ENCODE measurements around the gene PPFIBP2. TPM values are rescaled to one million over a fixed set of nuclear protein-coding genes. Genes with fewer than 3 reads are reported as not detected.
"Not testable (repeated sequence)": the region's sequence is repeated elsewhere in the genome, so short reads cannot be mapped to it uniquely, and the experiment has no call there.

The PPFIBP2 gene
- total RNA-seq, 2 experiments from 2014 or later: 33.1 to 34.7 TPM

GRCh38 chr11:7648264-7648663 is 134.5 kb downstream of the PPFIBP2 start:
- Mint-ChIP-seq H3K4me3 (no peak overlapping the region), H3K9me3 (no peaks in the 10 kb centered on the region), H3K27ac (no peak overlapping the region), H3K36me3 (ENCODE audit: low read depth) (peaks cover 12% of the 10 kb centered on the region), H3K4me1 (no peaks in the 10 kb centered on the region), H3K27me3 (no peaks in the 10 kb centered on the region)
- DNase-seq: no peak
- CTCF ChIA-PET: no interaction called here
- POLR2A ChIA-PET: no interaction called here

GRCh38 chr11:7651140-7651551 is 137.3 kb downstream of the PPFIBP2 start:
- peaks cover 12% of the 10 kb centered on the region for H3K36me3 Mint-ChIP-seq (ENCODE audit: low read depth)
- no peaks in the 10 kb centered on the region for H3K9me3 Mint-ChIP-seq
- CTCF ChIA-PET: interaction anchor here (0.8 kb wide), 2 partner anchors 13 to 119 kb away, joined by 3 to 4 read pairs; no protein-coding TSS in a partner anchor
- H3K27ac Mint-ChIP-seq: no peak overlapping the region
- no peaks in the 10 kb centered on the region for H3K27me3 Mint-ChIP-seq
- H3K4me1 Mint-ChIP-seq: no peaks in the 10 kb centered on the region
- POLR2A ChIA-PET: no interaction called here
- no peak overlapping the region for H3K4me3 Mint-ChIP-seq
- DNase-seq: no peak

DNA sequence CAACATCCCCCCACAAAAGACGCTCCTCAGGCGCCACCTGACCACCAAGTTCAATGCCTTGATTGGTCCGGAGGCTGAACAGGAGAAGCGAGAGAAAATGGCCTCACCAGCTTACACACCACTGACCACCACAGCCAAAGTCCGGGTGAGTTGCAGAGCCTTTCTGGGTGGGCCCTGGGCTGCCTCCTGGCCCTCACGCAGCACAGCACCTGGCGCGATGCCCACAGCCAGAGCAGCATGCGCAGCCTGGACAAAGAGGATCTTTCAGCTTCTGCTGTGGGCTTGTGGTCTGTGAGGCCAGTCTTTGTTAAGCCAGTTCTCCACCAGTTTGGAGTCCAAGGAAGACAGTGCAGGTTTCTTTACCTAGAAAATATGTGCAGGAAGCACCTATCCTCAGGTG is 137.9 kb downstream of the PPFIBP2 start:
- H3K4me1 Mint-ChIP-seq: no peaks in the 10 kb centered on the region
- no peak overlapping the region for H3K27ac Mint-ChIP-seq
- DNase-seq: no peak
- H3K36me3 Mint-ChIP-seq (ENCODE audit: low read depth): peaks cover 12% of the 10 kb centered on the region
- ChIA-PET POLR2A (no interaction called here), CTCF (interaction anchor here (0.8 kb wide), 2 partner anchors 14 to 120 kb away, joined by 3 to 4 read pairs; no protein-coding TSS in a partner anchor)
- H3K9me3 Mint-ChIP-seq: no peaks in the 10 kb centered on the region
- H3K27me3 Mint-ChIP-seq: no peaks in the 10 kb centered on the region
- no peak overlapping the region for H3K4me3 Mint-ChIP-seq

GRCh38 chr11:7654195-7654705 is 140.5 kb downstream of the PPFIBP2 start:
- H3K4me3 Mint-ChIP-seq: no peak overlapping the region
- peaks cover 12% of the 10 kb centered on the region for H3K36me3 Mint-ChIP-seq (ENCODE audit: low read depth)
- no peak overlapping the region for H3K27ac Mint-ChIP-seq
- DNase-seq: no peak
- no peaks in the 10 kb centered on the region for H3K27me3 Mint-ChIP-seq
- ChIA-PET POLR2A (no interaction called here), CTCF (interaction anchor here (0.6 kb wide), 1 partner anchor 989 kb away, joined by 4 read pairs; no protein-coding TSS in a partner anchor)
- no peaks in the 10 kb centered on the region for H3K9me3 Mint-ChIP-seq
- H3K4me1 Mint-ChIP-seq: no peaks in the 10 kb centered on the region

GRCh38 chr11:7655253-7656217 is 141.7 kb downstream of the PPFIBP2 start:
- no peaks in the 10 kb centered on the region for H3K9me3 Mint-ChIP-seq
- H3K36me3 Mint-ChIP-seq (ENCODE audit: low read depth): peaks cover 7% of the 10 kb centered on the region
- peak overlapping the region; percentile 1 for H3K27ac Mint-ChIP-seq
- no peaks in the 10 kb centered on the region for H3K27me3 Mint-ChIP-seq
- ChIA-PET POLR2A (no interaction called here), CTCF (interaction anchor here (0.6 to 1.3 kb wide), 2 partner anchors 10 to 987 kb away, joined by 4 read pairs; no protein-coding TSS in a partner anchor)
- H3K4me3 Mint-ChIP-seq: no peak overlapping the region
- H3K4me1 Mint-ChIP-seq: no peaks in the 10 kb centered on the region
- no peak for DNase-seq

DNA sequence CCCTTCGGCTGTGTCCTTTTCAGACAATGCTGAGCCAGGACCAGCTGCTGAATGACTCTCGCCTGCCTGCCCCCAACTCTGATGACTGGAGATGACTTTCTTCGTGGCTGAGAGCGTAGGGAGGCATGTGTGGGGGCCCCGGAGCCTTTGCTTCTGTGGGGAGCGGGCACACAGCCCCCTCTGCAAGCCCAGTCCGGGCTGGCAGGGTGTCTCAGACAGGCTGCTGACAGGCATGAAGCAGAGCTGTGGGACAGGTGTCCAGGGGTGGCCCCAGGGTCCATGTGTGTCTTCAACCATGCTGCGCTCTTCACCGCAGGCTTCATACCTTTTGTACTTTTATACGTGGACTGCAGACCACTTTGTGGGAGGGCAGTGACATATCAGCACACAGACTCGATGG is 142.9 kb downstream of the PPFIBP2 start:
- Mint-ChIP-seq H3K36me3 (ENCODE audit: low read depth) (peaks cover 1% of the 10 kb centered on the region), H3K4me3 (no peak overlapping the region), H3K4me1 (no peaks in the 10 kb centered on the region), H3K27me3 (no peaks in the 10 kb centered on the region), H3K27ac (no peak overlapping the region), H3K9me3 (no peaks in the 10 kb centered on the region)
- CTCF ChIA-PET: interaction anchor here (0.6 to 1.8 kb wide), 5 partner anchors 9 to 192 kb away, joined by 3 to 5 read pairs (median 3); partner anchors contain the start of gene PPFIBP2
- POLR2A ChIA-PET: no interaction called here
- DNase-seq: no peak

DNA sequence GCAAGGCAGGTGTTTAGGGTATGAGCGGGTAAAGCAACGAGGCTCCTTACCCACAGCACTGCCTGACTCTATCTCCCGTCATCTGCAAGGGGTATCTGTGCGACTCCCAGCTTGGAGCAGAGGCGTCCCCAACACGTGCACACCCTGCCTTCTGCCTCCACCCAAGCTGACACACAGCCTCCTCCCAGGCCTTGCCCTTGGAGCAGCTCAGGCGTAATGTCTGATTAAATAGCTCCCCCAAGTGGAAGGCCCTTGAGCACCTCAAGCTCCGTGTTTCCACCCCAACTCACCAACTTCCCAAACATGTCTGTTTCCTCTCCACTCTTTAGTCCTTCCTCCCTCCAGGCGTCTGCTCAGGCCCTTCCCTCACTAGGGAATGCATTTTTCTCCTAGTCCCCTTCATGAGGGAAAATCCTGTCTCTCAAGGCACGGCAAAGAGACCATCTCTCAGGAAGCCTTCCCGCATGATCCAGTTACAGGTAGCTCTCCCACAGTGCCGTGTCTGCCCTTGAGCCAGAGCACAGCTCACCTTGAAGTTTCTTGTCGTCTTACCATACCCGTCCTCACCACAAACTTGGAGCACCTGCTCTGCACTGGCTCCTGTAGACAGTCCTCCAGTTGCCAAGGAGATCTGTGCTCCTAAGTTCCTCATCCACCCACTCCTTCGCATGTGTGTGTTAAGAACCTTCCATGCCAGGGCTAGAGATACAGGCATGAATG is 143.7 kb downstream of the PPFIBP2 start:
- POLR2A ChIA-PET: no interaction called here
- H3K4me1 Mint-ChIP-seq: no peaks in the 10 kb centered on the region
- H3K9me3 Mint-ChIP-seq: no peaks in the 10 kb centered on the region
- H3K36me3 Mint-ChIP-seq (ENCODE audit: low read depth): no peaks in the 10 kb centered on the region
- no peak overlapping the region for H3K27ac Mint-ChIP-seq
- H3K27me3 Mint-ChIP-seq: no peaks in the 10 kb centered on the region
- peak; percentile 55 for DNase-seq
- no peak overlapping the region for H3K4me3 Mint-ChIP-seq
- CTCF ChIA-PET: interaction anchor here (0.6 to 1.8 kb wide), 7 partner anchors 8 to 193 kb away, joined by 3 to 5 read pairs (median 3); partner anchors contain the start of gene PPFIBP2

- H3K4me3 Mint-ChIP-seq; POLR2A ChIA-PET; H3K27me3 Mint-ChIP-seq; H3K9me3 Mint-ChIP-seq; CTCF ChIA-PET; H3K27ac Mint-ChIP-seq; H3K4me1 Mint-ChIP-seq; DNase-seq; H3K36me3 Mint-ChIP-seq (ENCODE audit: low read depth): not testable (repeated sequence)
Measured at GRCh38 chr11:7663531-7663930, 149.7 kb downstream of the PPFIBP2 start.

GRCh38 chr11:7664867-7665266 is 151.1 kb downstream of the PPFIBP2 start:
- DNase-seq: no peak
- Mint-ChIP-seq H3K27me3 (no peaks in the 10 kb centered on the region), H3K4me3 (no peak overlapping the region), H3K36me3 (ENCODE audit: low read depth) (no peaks in the 10 kb centered on the region), H3K4me1 (no peaks in the 10 kb centered on the region), H3K27ac (no peak overlapping the region), H3K9me3 (no peaks in the 10 kb centered on the region)
- ChIA-PET POLR2A (interaction anchor here (0.6 kb wide), 1 partner anchor 138 kb away, joined by 4 read pairs; no protein-coding TSS in a partner anchor), CTCF (interaction anchor here (0.7 to 0.9 kb wide), 3 partner anchors 8 to 142 kb away, joined by 3 to 4 read pairs (median 3); no protein-coding TSS in a partner anchor)

GRCh38 chr11:7665473-7666291 is 151.9 kb downstream of the PPFIBP2 start:
- H3K27me3 Mint-ChIP-seq: no peaks in the 10 kb centered on the region
- peak; percentile 80 for DNase-seq
- H3K36me3 Mint-ChIP-seq (ENCODE audit: low read depth): no peaks in the 10 kb centered on the region
- no peak overlapping the region for H3K4me3 Mint-ChIP-seq
- ChIA-PET POLR2A (interaction anchor here (0.6 kb wide), 1 partner anchor 139 kb away, joined by 4 read pairs; no protein-coding TSS in a partner anchor), CTCF (interaction anchor here (0.7 to 1.5 kb wide), 6 partner anchors 9 to 143 kb away, joined by 3 to 4 read pairs (median 3); no protein-coding TSS in a partner anchor)
- no peaks in the 10 kb centered on the region for H3K9me3 Mint-ChIP-seq
- H3K27ac Mint-ChIP-seq: no peak overlapping the region
- H3K4me1 Mint-ChIP-seq: no peaks in the 10 kb centered on the region

GRCh38 chr11:7666292-7666866 is 152.6 kb downstream of the PPFIBP2 start:
- POLR2A ChIA-PET: interaction anchor here (0.5 kb wide), 1 partner anchor 389 kb away, joined by 4 read pairs; no protein-coding TSS in a partner anchor
- Mint-ChIP-seq H3K36me3 (ENCODE audit: low read depth) (no peaks in the 10 kb centered on the region), H3K4me3 (no peak overlapping the region), H3K9me3 (no peaks in the 10 kb centered on the region), H3K27me3 (no peaks in the 10 kb centered on the region), H3K4me1 (no peaks in the 10 kb centered on the region), H3K27ac (no peak overlapping the region)
- CTCF ChIA-PET: interaction anchor here (0.7 to 1.5 kb wide), 2 partner anchors 44 to 62 kb away, joined by 3 to 4 read pairs; no protein-coding TSS in a partner anchor
- no peak for DNase-seq

All from activated CD4-positive, alpha-beta T cell treated with anti-CD3 and anti-CD28 coated beads, Interleukin-2, amount 10 ng/mL, durations not matched to agents 7 days and 5 days (primary cell).